ENCODE data around the gene TTC8.
"Not testable (repeated sequence)": the region's sequence is repeated elsewhere in the genome, so short reads cannot be mapped to it uniquely, and the experiment has no call there.

The TTC8 gene

DNA sequence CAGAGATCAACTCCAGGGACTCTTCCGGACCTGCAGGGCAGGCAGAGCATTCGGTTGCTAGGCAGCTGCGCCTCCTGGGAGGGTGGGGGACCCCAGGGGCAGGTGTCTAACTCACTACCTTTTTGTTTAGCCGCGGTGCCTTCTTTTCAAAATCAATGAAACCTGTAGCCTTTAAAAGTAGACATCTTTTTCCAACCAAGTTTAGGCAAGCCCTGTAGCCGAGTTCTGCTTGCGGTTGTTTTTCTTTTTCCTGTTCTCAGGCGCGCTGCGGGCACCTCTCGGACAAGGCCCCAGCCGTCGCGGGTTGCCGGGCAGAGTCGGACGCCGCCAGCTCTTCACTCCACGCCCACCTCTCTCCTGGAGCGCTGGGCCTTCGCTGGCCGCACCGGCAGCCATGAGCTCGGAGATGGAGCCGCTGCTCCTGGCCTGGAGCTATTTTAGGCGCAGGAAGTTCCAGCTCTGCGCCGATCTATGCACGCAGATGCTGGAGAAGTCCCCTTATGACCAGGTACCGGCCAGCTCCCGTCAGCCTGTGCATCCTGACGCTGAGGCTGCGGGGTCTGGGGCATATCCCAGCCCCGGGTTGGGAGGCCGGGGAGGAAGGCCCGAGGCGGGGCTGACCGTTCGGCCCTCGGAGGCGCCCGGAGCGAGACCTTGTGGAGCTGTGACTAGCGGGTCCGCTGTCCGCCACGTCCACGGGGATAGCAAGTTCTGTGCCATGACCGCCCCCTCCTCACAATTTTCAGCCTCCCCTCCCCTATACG lies at the start of gene TTC8:
Gene TTC8 (plus strand): TSS at position 338 of the 764 bp plus-strand sequence. CDS start 57 bp downstream, at position 395.
- DNase-seq (ENCODE audit: low read depth in 3 of 3, low spot score in 1 of 3) = peak; percentile 58 to 65 (median 62)

DNA sequence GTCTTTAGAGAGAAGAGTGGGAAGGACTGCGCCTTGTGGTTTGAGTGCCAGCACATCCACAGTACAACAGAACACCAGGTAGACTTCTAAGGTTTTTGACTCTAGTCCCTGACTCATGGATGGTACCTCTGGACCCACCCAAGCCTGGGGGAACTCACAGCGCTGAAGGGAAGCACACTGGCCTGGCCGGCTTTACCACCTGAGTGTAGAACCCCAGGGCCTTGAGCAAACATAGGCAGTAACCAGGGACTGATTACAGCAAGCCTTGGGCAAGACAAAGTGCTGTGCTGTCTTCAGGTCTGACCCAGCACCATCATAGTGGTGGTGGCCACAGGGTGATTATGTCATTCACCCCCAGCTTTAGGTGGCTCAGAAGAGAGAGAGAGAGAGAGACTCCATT lies 48.9 kb upstream of the TTC8 start:
- DNase-seq (ENCODE audit: low read depth in 3 of 3, low spot score in 1 of 3) = no peak

DNA sequence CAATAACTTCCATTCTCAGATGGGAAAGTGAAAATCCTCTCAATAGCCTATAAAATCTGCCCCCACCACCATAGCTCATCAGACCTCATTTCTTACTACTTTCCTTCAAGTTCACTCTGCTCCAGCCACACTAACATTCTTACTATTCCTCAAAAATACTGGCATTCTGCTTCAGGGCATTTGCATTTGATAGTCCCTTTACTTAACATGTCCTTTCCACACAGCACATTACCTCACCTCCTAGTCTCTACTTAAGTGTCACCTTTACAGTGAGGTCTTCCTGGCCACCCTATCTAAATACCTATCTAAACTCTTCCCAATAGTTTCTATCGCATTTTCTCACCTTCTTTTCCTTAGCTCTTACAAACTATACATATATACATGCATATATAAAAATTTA lies 38.5 kb upstream of the TTC8 start:
- DNase-seq (ENCODE audit: low read depth in 3 of 3, low spot score in 1 of 3) = no peak

DNA sequence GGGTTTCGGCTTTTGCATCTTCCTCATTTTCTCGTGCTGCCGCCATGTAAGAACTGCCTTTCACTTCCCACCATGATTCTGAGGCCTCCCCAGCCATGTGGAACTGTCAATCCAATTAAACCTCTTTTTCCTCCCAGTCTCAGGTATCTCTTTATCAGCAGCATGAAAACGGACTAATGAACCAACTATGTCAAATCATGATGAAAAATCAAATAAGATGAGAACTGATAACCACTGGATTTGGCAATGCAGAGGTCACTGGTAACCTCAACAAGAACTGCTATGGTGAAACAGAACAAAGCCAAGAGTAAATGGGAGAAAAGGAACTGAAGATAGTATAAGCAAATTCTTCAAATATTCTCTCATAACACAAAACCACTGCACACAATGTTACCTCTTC lies 37.7 kb upstream of the TTC8 start:
- no peak for DNase-seq (ENCODE audit: low read depth in 3 of 3, low spot score in 1 of 3)

DNA sequence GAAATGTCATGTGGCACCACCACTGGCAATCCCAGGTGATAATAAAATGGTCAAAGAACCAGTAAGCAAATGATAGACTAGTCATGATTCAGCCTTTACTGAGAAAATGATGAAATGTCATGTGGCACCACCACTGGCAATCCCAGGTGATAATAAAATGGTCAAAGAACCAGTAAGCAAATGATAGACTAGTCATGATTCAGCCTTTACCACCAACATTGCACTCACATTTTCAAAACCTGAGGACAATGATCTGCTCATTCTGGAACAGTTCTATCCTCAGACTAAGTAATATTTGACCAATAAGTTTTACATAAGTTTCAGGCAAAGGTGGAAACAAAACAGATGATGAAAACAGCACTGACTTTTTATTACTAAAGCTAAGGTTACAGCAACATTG lies 34.9 kb upstream of the TTC8 start:
- not testable (repeated sequence) for DNase-seq (ENCODE audit: low read depth in 3 of 3, low spot score in 1 of 3)

DNA sequence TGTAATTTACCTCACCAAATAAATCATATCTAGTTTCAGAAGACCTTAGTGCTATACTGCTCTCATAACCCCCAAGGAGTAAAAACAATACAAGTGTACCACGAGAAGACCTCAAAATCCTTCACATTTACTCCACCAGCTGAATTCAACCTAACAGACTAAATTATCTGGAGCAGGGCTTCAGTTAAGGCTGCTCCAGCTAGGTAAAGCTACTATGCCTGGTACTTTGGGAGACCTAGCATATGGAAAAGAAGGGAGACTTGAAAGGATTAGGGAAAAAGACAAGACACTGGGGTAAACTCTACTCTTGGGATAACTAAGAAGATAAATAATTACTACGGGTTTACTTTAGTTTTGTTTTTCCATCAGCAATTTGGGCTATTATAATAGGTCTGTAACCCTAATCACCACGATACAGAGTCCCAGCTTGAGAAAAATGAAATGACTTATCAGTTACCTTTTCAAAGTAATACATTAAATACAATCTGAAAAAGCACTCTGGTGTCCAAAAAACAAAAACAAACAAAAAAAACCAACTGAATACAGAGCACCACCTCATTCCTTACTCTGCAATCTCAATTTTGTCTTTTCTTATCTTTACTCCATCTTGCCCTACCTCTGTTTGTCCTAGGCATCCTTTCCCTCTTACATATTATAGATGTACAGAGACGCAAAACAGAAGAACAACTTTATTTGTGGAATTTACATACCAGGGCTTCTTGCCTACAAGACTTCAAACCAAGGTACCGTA lies 33.8 kb upstream of the TTC8 start:
- DNase-seq (ENCODE audit: low read depth in 3 of 3, low spot score in 1 of 3) = no peak

DNA sequence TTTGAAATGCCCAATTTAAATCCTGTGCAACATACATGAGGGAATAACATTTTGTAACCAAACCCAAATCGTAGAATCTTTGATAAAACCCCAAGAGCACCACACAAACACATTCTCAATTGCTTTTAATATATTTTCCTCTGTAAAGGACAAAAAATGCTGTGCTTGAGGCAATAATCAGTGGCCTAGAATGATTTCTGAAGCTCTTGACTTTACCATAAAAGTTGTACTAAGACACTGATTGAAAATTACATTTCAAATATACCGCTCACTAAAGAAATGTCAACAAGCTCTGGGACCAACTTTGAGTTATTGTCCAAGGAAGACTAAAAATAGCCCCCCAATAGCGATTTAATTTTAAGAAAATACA lies 33.2 kb upstream of the TTC8 start:
- no peak for DNase-seq (ENCODE audit: low read depth in 3 of 3, low spot score in 1 of 3)

DNA sequence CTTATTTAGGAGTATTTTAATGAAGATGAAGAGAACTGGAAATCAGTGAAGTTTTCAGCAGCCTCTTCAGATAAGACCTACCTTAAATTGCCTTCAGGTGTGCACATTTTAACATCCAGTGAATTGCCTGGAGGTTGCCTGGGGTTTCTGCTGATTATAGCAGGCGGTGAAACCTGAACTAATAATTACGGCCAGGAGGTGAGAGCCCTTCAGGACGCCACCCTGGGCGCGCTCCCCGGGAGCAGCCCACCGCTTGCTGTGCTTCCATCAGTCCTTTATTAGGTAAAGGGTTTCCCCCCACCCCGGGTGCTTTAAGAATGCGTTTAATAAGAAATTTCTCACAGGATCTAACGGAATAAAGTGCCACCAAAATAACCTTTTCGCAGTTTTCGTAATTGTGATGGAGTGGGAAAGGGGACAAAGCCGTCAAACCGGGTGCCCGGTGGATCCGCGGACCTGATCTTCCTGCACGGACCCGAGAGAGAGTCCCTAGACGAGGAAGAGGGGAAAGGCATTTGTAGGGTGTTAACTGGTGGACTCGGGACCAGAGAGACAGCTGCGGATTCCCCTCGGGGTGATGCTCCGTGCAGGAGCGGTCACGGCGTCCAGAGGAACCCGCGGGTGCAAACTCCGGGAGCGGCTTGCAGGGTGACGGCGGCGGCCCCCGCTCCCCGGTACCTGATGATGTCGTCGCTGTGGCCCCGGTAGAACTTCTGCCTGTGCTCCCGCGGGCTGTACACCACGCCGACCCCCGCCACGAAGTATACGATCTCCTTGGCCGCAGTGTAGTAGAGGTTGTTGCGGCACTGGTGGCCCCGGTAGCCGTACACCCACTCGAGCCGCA lies 32.6 kb upstream of the TTC8 start:
- peak in 1 of 3 donors; percentile 3 for DNase-seq (ENCODE audit: low read depth in 3 of 3, low spot score in 1 of 3)

DNA sequence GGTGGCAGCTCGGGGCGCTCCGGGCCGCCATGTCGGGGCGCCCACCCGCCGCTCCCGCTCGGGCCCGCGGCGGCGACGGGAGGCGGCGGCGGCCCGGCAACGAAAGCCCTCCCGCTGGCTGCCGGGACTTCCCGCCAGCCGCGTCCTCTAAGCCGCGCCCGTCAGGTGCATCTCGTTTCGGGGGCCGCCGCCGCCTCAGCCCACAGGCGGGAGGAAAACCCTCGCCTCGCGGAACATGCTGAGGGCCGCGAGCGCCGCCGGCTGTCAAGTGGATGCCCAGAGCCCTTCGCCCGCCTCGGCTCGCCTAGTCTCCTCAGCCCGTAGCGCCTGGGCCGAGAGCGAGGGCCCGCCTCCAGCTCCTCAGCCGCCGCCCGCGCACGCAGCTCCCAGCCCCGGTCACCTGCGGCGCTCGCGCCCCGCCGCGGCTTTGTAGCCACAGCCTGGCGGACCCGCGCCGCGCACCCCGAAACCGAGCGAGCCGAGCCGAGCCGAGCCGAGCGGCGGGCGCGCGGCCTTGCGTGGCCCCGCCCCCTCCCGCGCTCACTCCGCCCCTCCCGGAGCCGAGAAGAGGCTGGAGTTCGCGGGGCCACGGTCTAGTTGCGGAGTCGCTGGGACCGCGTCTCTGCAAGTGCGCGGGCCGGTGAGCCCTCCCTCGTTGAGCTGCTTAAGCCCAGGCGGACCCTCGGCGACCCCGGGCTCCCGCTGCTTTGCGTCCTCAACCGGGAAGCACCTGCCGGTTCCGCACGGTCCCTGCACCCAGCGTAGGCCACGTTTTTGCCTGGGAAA lies 31.8 kb upstream of the TTC8 start, which contains the start of gene EML5:
Gene EML5 (minus strand): TSS at position 481 of the 786 bp plus-strand sequence. CDS start 450 bp downstream, at position 31.
- DNase-seq (ENCODE audit: low read depth in 3 of 3, low spot score in 1 of 3) = peak; percentile 38 to 79 (median 69)

DNA sequence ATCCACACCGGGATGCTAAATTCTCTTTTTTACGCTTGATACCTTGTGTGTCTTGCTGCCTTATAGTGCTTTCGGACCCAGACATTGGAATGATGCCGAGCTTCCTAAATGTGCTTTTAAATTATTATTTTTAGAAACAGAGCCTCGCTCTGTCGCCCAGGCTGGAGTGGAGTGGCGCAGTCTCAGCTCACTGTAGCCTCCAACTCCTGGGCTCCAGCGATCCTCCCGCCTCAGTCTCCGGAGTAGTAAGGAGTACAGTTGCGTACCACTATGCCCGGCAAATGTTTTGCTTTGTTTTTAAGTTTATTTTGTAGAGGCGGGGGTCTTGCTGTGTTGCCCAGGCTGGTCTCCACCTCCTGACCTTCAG lies 31.2 kb upstream of the TTC8 start:
- DNase-seq (ENCODE audit: low read depth in 3 of 3, low spot score in 1 of 3) = no peak

DNA sequence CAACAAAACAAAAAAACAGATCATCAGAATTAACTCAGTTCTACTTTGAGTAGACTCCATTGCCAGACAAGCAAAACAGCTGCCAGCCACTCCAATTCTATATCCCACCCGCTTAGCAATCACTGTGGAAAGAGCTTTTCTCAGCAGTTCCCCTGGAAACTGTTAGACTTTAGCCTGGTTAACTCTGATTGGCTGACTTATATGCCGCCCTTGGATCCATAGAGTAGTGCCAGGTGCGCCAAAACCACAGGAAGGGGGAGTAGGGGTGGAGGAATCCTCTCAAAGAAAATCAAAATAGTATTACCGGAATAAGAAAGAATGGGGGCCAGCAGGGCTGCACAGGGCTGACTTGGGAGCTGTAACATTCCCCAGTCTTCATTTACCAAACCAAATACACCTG lies 26.3 kb upstream of the TTC8 start:
- no peak for DNase-seq (ENCODE audit: low read depth in 3 of 3, low spot score in 1 of 3)

DNA sequence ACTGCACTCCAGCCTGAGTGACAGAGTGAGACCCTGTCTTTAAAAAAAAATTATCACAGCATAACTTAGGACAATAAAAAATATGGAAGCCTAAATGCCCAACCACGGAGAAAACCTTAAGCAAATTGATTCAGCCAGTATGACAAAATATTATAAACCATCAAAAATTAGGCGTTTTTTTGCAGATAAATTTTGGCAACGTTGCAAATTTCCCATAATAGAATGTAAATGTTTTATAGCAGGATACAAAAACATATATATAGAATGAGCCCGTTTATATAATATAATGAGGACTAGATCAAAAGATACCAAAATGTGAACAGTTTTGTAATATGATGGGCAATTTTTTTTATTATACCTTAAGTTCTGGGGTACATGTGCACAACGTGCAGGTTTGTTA lies 24.9 kb upstream of the TTC8 start:
- DNase-seq (ENCODE audit: low read depth in 3 of 3, low spot score in 1 of 3) = no peak

DNA sequence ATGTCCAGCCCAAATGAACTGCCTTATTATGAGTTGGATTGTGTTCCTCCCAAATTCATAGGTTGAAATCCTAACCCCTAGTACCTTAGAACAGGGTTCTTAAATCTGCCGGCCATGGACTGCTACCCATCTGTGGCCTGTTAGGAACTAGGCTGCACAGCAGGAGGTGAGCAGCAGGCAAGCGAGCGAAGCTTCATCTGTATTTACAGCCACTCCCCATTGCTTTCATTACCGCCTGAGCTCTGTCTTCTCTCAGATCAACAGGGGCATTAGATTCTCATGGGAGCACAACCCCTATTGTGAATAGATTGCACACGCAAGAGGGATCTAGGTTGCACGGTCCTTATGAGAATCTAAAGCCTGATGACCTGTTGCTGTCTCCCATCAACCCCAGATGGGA lies 21.9 kb upstream of the TTC8 start:
- no peak for DNase-seq (ENCODE audit: low read depth in 3 of 3, low spot score in 1 of 3)

DNA sequence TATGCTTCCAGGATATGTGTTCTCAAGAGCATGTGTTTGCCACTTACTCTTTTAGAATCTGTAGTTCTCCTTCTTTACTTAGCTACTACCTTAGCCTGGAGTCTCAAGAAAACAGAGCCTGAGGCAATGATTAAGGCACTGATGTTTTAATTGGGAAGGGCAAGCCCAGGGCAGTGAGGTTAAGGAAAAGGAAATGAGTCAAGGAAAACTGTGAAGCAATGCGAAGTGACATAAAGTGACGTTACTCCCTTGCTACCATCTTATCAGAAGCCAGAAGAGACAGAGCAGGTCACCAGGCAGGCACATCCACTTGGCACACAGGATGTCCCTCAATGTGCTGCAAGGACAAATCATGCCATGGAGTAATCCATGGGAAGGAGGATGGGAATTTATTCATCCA lies 20.4 kb upstream of the TTC8 start:
- DNase-seq (ENCODE audit: low read depth in 3 of 3, low spot score in 1 of 3) = no peak

DNA sequence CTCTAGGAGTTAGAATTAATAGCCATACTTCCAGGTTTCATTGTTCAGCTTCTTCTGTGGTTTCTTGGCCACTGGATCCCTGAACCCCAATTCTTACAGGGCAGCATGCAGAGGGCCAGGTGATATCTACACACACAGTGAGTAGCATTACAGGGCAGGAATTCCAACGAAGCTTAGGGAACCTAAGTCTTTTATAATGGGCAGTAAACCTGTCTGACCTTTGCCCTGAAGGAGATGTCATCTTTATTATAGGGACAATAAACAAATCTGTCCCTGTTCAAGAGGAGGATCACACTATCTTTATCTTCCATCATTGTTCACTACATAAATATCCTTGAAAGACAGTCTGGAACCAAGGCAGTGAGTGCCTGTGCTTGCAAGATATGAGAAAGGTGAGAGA lies 20.0 kb upstream of the TTC8 start:
- no peak for DNase-seq (ENCODE audit: low read depth in 3 of 3, low spot score in 1 of 3)

DNA sequence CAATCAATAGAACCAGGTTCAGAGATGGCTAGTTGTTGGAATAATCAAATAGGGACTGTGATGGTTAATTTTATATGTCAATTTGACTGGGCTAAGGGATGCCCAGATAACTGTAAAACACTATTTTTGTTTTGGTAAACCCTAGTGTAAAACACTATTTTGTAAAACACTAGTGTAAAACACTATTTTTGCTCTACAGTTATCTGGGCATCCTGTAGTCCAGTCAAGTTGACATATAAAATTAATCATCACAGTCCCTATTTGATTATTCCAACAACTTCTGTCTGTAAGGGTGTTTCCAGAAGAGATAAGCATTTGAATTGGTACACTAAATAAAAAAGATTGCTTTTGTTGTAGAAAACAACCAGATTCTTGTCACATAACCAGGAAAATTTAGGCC lies 16.1 kb upstream of the TTC8 start:
- DNase-seq (ENCODE audit: low read depth in 3 of 3, low spot score in 1 of 3) = no peak

DNA sequence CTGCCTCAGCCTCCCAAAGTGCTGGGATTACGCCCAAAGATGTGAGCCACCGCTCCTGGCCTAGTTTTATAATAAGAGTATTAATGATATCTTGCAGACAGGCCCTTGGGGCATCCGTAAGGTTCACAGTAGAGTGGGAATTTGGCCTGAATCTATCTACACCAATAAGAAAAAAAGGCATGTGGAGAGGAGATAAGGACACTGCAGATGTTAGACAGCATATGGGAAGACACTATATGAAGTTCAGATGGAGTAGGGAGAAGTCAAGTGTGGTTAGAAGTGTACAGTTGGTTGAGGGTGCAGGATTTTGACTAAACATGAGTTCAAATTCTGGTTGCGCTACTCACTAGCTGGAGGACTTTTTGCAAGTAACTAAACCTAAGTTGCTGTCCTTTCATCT lies 8.5 kb upstream of the TTC8 start:
- DNase-seq (ENCODE audit: low read depth in 3 of 3, low spot score in 1 of 3) = no peak

DNA sequence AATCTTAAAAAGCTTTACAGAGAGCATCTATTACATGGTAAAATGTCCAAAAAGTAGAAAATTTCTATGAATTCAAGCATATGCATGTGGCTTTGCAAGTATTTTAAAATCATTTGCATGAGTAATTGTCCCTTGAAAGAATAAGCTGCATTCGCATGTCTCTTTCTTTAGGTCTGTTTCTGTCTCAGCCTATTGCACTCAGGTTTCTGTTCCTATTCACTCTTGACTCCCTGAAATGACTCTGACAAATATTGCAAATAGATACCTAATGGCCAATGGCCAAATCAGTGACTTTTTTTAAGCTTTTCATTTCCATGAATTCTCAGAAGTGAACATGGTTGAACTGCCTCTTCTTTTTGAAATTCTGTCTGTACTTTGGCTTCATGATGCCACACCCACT lies 6.4 kb upstream of the TTC8 start:
- no peak for DNase-seq (ENCODE audit: low read depth in 3 of 3, low spot score in 1 of 3)

DNA sequence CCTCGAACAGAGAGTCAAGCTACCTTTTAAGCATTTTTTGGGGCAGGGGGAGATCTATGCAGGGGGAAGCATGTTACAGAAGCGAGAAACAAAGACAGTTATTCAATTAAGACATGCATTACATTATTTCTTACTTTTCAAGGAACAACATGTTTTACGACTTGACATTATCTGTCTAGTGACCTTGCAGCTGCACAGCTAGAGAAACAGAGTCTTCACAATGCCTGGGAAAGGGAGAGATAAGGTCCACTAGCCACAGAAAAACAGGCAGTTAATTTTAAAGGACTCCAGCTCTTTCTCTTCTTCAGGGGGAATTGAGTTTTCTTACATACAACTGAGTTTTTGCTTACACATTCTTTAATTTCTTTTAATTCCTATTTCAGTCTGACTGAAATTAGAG lies 4.8 kb upstream of the TTC8 start:
- DNase-seq (ENCODE audit: low read depth in 3 of 3, low spot score in 1 of 3) = not testable (repeated sequence)

DNA sequence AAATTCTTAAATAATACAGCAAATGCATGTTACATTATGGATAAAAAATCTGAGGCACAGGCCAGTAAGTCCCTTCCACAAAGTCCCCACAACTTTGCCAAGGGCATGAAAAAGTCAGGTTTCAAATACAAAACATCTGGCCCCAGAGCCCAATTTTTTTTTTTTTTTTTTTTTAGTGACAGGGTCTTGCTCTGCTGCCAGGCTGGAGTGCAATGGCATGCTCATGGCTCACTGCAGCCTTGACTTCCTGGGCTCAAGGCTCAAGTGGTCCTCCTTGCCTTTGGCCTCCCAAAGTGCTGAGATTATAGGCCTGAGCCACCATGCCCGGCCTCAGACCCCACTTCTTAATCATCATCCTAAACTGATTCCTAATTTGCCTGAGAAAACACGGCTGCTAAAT lies 3.1 kb upstream of the TTC8 start:
- no peak for DNase-seq (ENCODE audit: low read depth in 3 of 3, low spot score in 1 of 3)

DNA sequence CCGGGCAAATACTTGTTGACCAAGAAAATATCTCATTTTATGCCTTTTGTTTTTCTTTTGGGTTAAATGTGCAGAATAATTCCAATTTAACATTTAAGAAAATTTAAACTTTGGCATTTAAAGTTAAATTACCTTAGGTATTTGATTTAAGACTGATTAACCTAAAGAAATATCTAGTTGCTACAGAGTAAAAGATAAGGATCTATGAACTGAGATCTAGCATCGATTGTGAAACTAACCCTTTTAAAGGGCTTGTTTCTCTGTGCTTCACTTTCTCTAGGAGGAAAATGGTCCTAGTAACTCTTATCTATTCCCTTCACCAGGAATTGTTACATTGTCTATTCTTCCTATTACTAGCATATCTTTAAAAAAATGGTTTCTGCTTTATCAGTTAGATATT lies 2.6 kb upstream of the TTC8 start:
- DNase-seq (ENCODE audit: low read depth in 3 of 3, low spot score in 1 of 3) = no peak
